IMR-90 (cell line): ENCODE results near the gene SOCS3. TPM values are rescaled to one million over a fixed set of nuclear protein-coding genes. Genes with fewer than 3 reads are reported as not detected.

ENCODE experiments used
- ATAC-seq: fragments of 200-7000 bp; cut with Tn5 transposase; 2 replicates; pipeline ENCODE4 v1.9.1; 2020; ENCODE audit warnings: low read depth, mild to moderate bottlenecking, moderate library complexity
- BruUV-seq: library from RNA; stranded (reverse); fragments of 400-500 nt; replicated peaks from 2 replicates; lab custom pipeline; 2021; lab: Mats Ljungman, UMichigan
- CTCF ChIA-PET: fragments of 300-600 bp; formaldehyde crosslinking; extraction: SDS; loops from one replicate; lab custom pipeline; 2021; ENCODE audit warnings: antibody characterized with exemption; lab: Yijun Ruan, JAX
- POLR2A ChIA-PET: fragments of 300-600 bp; sonication (Branson Sonifier 250); formaldehyde crosslinking; loops from one replicate; lab custom pipeline; 2022; ENCODE audit warnings: antibody characterized with exemption; ENCODE audit not compliant: unreplicated experiment; lab: Charles Lee
- DNase-seq: peaks from one replicate; pipeline ENCODE4 v3.0.0; 2013
- H2AFZ ChIP-seq: replicated peaks from 2 replicates; pipeline ENCODE3; 2013; ENCODE audit warnings: low read length, mild to moderate bottlenecking; ENCODE audit not compliant: poor library complexity
- H2AK5ac ChIP-seq: 2 replicates; pipeline ENCODE4 v1.6.1; 2013; ENCODE audit warnings: low read depth, low read length, inconsistent platforms
- H2AK9ac ChIP-seq: replicated peaks from 2 replicates; pipeline ENCODE3; 2013; ENCODE audit warnings: mild to moderate bottlenecking, low read depth, low read length, moderate library complexity; ENCODE audit not compliant: poor library complexity
- H2BK120ac ChIP-seq: 2 replicates; pipeline ENCODE4 v1.6.1; 2013; ENCODE audit warnings: low read depth, low read length, inconsistent platforms
- H2BK15ac ChIP-seq: 3 replicates; pipeline ENCODE4 v1.6.1; 2013; ENCODE audit warnings: low read depth, low read length, inconsistent platforms
- H2BK20ac ChIP-seq: 2 replicates; pipeline ENCODE4 v1.6.1; 2013; ENCODE audit warnings: low read depth, mild to moderate bottlenecking, inconsistent platforms, low read length, moderate library complexity
- H2BK5ac ChIP-seq: 2 replicates; pipeline ENCODE4 v1.6.1; 2013; ENCODE audit warnings: mild to moderate bottlenecking, low read depth, low read length, inconsistent platforms; ENCODE audit not compliant: poor library complexity, severe bottlenecking
- H3K14ac ChIP-seq: replicated peaks from 2 replicates; pipeline ENCODE4 v1.6.1; 2013; ENCODE audit warnings: low read depth, low read length, inconsistent platforms
- H3K18ac ChIP-seq: 2 replicates; pipeline ENCODE4 v1.6.1; 2013; ENCODE audit warnings: low read depth, low read length, control low read depth
- H3K23ac ChIP-seq: 2 replicates; pipeline ENCODE4 v1.6.1; 2013; ENCODE audit warnings: low read depth, low read length, inconsistent platforms
- H3K27ac ChIP-seq: 2 replicates; pipeline ENCODE4 v1.5.1; 2013; ENCODE audit warnings: mild to moderate bottlenecking, control low read depth, low read length; ENCODE audit not compliant: insufficient read depth
- H3K27me3 ChIP-seq: 2 replicates; pipeline ENCODE4 v1.6.1; 2013; ENCODE audit warnings: low read length; ENCODE audit not compliant: control insufficient read depth, insufficient read depth
- H3K36me3 ChIP-seq: 2 replicates; pipeline ENCODE4 v1.6.1; 2013; ENCODE audit warnings: low read length, mixed read lengths; ENCODE audit not compliant: control insufficient read depth, insufficient read depth
- H3K4ac ChIP-seq: 2 replicates; pipeline ENCODE4 v1.6.1; 2013; ENCODE audit warnings: low read depth, low read length, inconsistent platforms
- H3K4me1 ChIP-seq: 2 replicates; pipeline ENCODE4 v1.6.1; 2013; ENCODE audit warnings: low read length, mixed read lengths; ENCODE audit not compliant: control insufficient read depth, insufficient read depth
- H3K4me2 ChIP-seq: 2 replicates; pipeline ENCODE4 v1.6.1; 2013; ENCODE audit warnings: low read depth, mild to moderate bottlenecking, control low read depth, low read length, moderate library complexity
- H3K4me3 ChIP-seq: 2 replicates; pipeline ENCODE4 v1.5.1; 2013; ENCODE audit warnings: low read depth, mild to moderate bottlenecking, control low read depth, low read length, moderate library complexity; ENCODE audit not compliant: insufficient read depth
- H3K56ac ChIP-seq: 2 replicates; pipeline ENCODE4 v1.6.1; 2013; ENCODE audit warnings: low read length, inconsistent platforms; ENCODE audit not compliant: insufficient read depth; ENCODE audit errors: extremely low read depth
- H3K79me1 ChIP-seq, 2 experiments: 2 replicates each; pipeline ENCODE4 v1.6.1; 2013; ENCODE audit warnings: low read length in 2 of 2, inconsistent platforms in 1 of 2, low read depth in 1 of 2
- H3K9ac ChIP-seq: 2 replicates; pipeline ENCODE4 v1.6.1; 2013; ENCODE audit warnings: low read depth, low read length, control low read depth
- H3K9me1 ChIP-seq: 2 replicates; pipeline ENCODE4 v1.6.1; 2013; ENCODE audit warnings: low read length, inconsistent platforms; ENCODE audit not compliant: insufficient read depth
- H3K9me3 ChIP-seq: 2 replicates; pipeline ENCODE4 v1.6.1; 2013; ENCODE audit warnings: low read length; ENCODE audit not compliant: control insufficient read depth, insufficient read depth
- H4K20me1 ChIP-seq: 2 replicates; pipeline ENCODE4 v1.6.1; 2013; ENCODE audit warnings: low read length, inconsistent platforms; ENCODE audit not compliant: insufficient read depth
- H4K5ac ChIP-seq: 2 replicates; pipeline ENCODE4 v1.6.1; 2013; ENCODE audit warnings: mild to moderate bottlenecking, low read depth, low read length, control low read depth
- H4K8ac ChIP-seq, 2 experiments: 2 replicates each; pipeline ENCODE4 v1.6.1; 2013; ENCODE audit warnings: low read depth in 2 of 2, low read length in 2 of 2, control low read depth in 1 of 2, inconsistent platforms in 1 of 2
- H4K91ac ChIP-seq: 2 replicates; pipeline ENCODE4 v1.6.1; 2013; ENCODE audit warnings: low read depth, low read length, inconsistent platforms; ENCODE audit not compliant: insufficient read depth
- BHLHE40 ChIP-seq: fragments of 150-350 bp; IDR thresholded peaks from 2 replicates; pipeline ENCODE4 v1.6.1; 2016; ENCODE audit warnings: mild to moderate bottlenecking, low read depth, low read length
- MXI1 ChIP-seq: IDR thresholded peaks from 2 replicates; pipeline ENCODE4 v1.6.1; 2012; ENCODE audit warnings: low read depth, mild to moderate bottlenecking, low read length, moderate library complexity, borderline replicate concordance
- WGBS, 2 experiments: methylation state at CpG; one replicate each; pipeline versions ENCODE4 v1.1.5 to v1.1.7; 2013; ENCODE audit warnings: missing lambda C conversion rate in 2 of 2; ENCODE audit not compliant: insufficient read length in 1 of 2; ENCODE audit errors: extremely low coverage in 2 of 2; 5-methylcytosine and 5-hydroxymethylcytosine counted together
- dilution Hi-C: fragments of 300-500 bp; cut with HindIII; formaldehyde crosslinking; loops from one replicate; pipeline ENCODE4 v1.14.3; 2018; ENCODE audit warnings: low sequenced_read_pairs; ENCODE audit not compliant: unreplicated experiment
- in situ Hi-C: fragments of 300-500 bp; cut with MboI; formaldehyde crosslinking; loops from 3 replicates; pipeline ENCODE4 v1.14.3; 2019; ENCODE audit warnings: low sequenced_read_pairs, inconsistent platforms, mixed read lengths
- intact Hi-C: fragments of 100-400 bp; cut with micrococcal nuclease; formaldehyde crosslinking; loops from 2 replicates; pipeline ENCODE4 v1.10.0; 2022
- polyA plus RNA-seq, 3 experiments: library from polyadenylated mRNA; depleted of rRNA; stranded (reverse); fragments of >200 nt; gene quantifications; 2 replicates each; pipeline ENCODE4 v1.2.3, GENCODE V29; 2012; ENCODE audit warnings: low replicate concordance in 1 of 3
- total RNA-seq: library from RNA; depleted of rRNA; stranded (reverse); fragments of >200 nt; gene quantifications from 2 replicates; pipeline ENCODE4 v1.2.3, GENCODE V29; 2012
- TF ChIP-seq, protein P1 (sequence below): fragments of 150-350 bp; IDR thresholded peaks from 2 replicates; pipeline ENCODE4 v1.6.1; 2016; ENCODE audit warnings: low read depth, mild to moderate bottlenecking, low read length, moderate library complexity, borderline replicate concordance

Gene SOCS3
- total and polyA plus RNA-seq, 2 of the 4 experiments (the other 2 are of a cell fraction) = 19.2 to 19.9 TPM

DNA sequence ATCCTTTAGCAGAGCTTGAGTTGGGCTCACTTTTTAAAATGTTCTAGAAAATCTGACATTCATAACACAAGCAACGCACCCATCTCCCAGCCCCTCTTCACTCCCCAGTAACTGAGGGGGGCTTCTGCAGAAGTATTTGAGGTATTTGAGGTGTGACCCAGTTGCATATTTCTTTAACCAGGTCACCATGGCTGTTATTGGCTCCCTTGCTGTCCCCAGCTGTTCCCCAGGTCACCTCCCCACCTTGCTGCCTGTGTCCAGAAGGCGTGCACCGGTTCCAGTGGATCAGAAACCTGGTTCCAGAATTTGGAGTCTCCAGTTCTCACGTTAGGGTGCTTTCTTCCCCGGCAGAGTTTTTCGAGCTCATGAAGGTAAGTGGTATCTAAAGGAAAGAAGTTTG, 32.4 kb upstream of the SOCS3 start:
- H3K36me3 ChIP-seq = peaks cover 19% of the 10 kb centered on the region
- peak overlapping the region; percentile 16; the same call in 1 of the 3 replicates for H2BK15ac ChIP-seq
- H3K4me1 ChIP-seq = peaks cover 37% of the 10 kb centered on the region
- H3K4ac ChIP-seq = peak overlapping the region; percentile 92
- H3K9me3 ChIP-seq = no peaks in the 10 kb centered on the region
- H4K5ac ChIP-seq = peak overlapping the region; percentile 26; the same call in 1 of the 2 replicates
- no peak overlapping the region for H2AFZ ChIP-seq
- dilution Hi-C loops (no loop called here), in situ Hi-C loops (no loop called here), intact Hi-C loops (no loop called here)
- peaks cover 40 to 89% of the 10 kb centered on the region in 2 experiments for H3K79me1 ChIP-seq
- ATAC-seq = no peak
- peak overlapping the region; percentile 86 for H2AK9ac ChIP-seq
- peak overlapping the region; percentile 29 for H3K14ac ChIP-seq
- peak overlapping the region; percentile 72 for H2BK120ac ChIP-seq
- peaks cover 38% of the 10 kb centered on the region for H4K20me1 ChIP-seq
- peak overlapping the region in 1 of 2 experiments; percentile 40; a peak in 2 of 4 replicates for H4K8ac ChIP-seq
- no CpG with 5 or more reads among the region's 6 CpGs for WGBS, 2 experiments
- peak overlapping the region; percentile 48; the same call in 1 of the 2 replicates for H4K91ac ChIP-seq
- H3K18ac ChIP-seq = peak overlapping the region; percentile 72
- TF ChIP-seq MXI1 (no peak), BHLHE40 (no peak)
- TF ChIP-seq, protein P1, sequence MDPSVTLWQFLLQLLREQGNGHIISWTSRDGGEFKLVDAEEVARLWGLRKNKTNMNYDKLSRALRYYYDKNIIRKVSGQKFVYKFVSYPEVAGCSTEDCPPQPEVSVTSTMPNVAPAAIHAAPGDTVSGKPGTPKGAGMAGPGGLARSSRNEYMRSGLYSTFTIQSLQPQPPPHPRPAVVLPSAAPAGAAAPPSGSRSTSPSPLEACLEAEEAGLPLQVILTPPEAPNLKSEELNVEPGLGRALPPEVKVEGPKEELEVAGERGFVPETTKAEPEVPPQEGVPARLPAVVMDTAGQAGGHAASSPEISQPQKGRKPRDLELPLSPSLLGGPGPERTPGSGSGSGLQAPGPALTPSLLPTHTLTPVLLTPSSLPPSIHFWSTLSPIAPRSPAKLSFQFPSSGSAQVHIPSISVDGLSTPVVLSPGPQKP = no peak
- ChIA-PET POLR2A (no interaction called here), CTCF (interaction anchor here (0.6 to 2.8 kb wide), 4 partner anchors 12 to 521 kb away, joined by 3 to 10 read pairs (median 5); no protein-coding TSS in a partner anchor)
- H3K27ac ChIP-seq = peak overlapping the region; percentile 68
- peak overlapping the region; percentile 55; the same call in 1 of the 2 replicates for H3K23ac ChIP-seq
- H2AK5ac ChIP-seq = peak overlapping the region; percentile 80; the same call in 1 of the 2 replicates
- H3K4me3 ChIP-seq = no peak overlapping the region
- no TSS peak for BruUV-seq
- H3K9ac ChIP-seq = no peak overlapping the region
- DNase-seq = no peak
- H3K9me1 ChIP-seq = peaks cover 54% of the 10 kb centered on the region
- H2BK20ac ChIP-seq = peak overlapping the region; percentile 72
- peak overlapping the region; percentile 81 for H2BK5ac ChIP-seq
- no peaks in the 10 kb centered on the region for H3K27me3 ChIP-seq
- peak overlapping the region; percentile 37; the same call in 1 of the 2 replicates for H3K56ac ChIP-seq
- peak overlapping the region; percentile 25; the same call in 1 of the 2 replicates for H3K4me2 ChIP-seq
